HL-60 (cell line): ENCODE measurements around the gene ZBTB7B.

Experiments
- CTCF ChIP-seq: IDR thresholded peaks from one replicate; pipeline ENCODE4 v1.5.1; 2011; ENCODE audit warnings: low read length, control low read depth, inconsistent platforms; ENCODE audit not compliant: insufficient read depth
- GABPA ChIP-seq: IDR thresholded peaks from 2 replicates; pipeline ENCODE4 v1.6.1; 2012; ENCODE audit warnings: low read depth
- POLR2AphosphoS5 ChIP-seq: IDR thresholded peaks from 2 replicates; pipeline ENCODE4 v1.6.1; 2012; ENCODE audit warnings: low read depth
- REST ChIP-seq: IDR thresholded peaks from 2 replicates; pipeline ENCODE4 v1.6.1; 2012; ENCODE audit warnings: low read depth; ENCODE audit not compliant: insufficient replicate concordance

GRCh38 chr1:155039308-155039669 is 36.7 kb downstream of the ZBTB7B start:
- TF ChIP-seq CTCF (no peak), POLR2AphosphoS5 (no peak), GABPA (no peak), REST (no peak)
